GM20000 (cell line): ENCODE data around the gene SYT7.

Experiments
- DNase-seq: peaks from one replicate; pipeline ENCODE4 v3.0.0; 2012; ENCODE audit warnings: low spot score
- TF ChIP-seq, protein P1 (sequence below): IDR thresholded peaks from 2 replicates; pipeline ENCODE4 v1.5.1; 2012; ENCODE audit warnings: mild to moderate bottlenecking, control low read depth; ENCODE audit errors: extremely low read depth, missing control alignments

Gene SYT7

DNA sequence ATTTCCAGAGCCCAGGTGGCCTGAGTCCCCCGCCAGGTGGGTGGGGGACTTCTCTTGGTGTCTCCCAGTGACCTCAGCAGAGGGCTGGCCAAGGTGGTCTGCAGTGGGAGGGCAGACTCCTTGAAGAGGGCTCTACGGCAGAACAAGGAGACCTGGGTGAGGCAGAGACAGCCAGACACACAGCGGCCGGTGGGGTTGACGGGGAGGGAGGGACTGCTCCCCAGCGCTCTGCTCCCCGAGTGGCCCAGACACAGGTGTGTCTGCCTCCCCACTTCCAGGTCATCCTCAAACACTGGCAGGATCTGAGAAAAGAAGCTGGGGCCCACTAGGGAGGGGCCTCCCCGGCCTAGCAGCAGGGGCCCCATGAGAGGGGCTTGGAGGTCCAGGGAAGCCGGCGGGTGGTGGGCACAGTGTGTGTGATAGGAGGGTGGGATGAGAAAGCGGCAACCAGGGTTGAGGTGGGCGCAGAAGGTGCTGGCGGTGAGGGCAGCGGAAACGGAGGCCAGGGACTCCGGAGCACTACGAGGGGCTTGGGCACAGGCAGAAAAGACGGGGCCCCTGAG lies 30.1 kb downstream of the SYT7 start:
- DNase-seq, result no peak

DNA sequence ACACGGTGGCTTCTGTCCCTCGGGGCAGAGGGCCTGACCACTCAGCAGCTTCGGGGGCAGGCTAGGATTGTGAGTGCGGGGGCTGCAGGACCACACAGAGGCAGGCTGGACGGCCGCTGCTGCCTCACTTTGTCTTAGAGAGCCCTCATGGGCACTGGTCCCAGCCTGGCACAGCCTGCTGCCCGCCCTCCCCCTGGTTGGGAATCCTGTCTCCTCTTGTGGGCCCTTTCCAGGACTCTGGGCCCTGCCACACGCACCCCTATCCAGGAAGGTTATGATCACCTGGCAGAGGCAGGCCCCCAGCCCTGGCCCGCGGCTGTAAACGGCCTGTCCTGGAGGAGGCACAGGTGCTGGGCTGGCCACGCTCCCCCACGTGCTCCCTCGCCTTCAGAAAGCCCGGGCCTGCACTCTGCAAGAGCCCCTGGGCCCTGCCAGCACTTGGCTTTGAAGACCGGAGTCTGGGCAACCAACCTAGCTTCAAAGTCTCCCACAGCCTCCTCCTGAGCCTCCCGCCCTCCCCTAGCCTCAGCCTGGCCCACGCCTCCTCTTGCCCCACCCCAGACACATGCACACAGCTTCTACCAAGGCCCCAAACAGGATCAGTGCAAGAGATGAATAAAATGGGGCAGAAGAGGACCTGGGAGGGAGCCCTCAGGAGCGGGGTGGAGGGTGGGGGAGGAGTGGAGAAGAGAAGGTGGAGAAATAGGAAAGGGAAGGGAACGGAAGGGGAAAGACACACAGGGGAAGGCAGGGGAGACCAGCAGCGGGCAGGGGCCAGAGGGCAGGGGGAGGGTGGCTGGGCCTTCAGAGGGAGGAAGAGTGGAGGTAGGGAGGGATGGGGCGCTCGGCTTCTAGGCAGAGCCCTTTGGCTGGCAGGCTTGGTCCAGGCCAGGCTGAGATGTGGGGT lies 31.0 kb downstream of the SYT7 start:
- no peak for DNase-seq
- TF ChIP-seq, protein P1, sequence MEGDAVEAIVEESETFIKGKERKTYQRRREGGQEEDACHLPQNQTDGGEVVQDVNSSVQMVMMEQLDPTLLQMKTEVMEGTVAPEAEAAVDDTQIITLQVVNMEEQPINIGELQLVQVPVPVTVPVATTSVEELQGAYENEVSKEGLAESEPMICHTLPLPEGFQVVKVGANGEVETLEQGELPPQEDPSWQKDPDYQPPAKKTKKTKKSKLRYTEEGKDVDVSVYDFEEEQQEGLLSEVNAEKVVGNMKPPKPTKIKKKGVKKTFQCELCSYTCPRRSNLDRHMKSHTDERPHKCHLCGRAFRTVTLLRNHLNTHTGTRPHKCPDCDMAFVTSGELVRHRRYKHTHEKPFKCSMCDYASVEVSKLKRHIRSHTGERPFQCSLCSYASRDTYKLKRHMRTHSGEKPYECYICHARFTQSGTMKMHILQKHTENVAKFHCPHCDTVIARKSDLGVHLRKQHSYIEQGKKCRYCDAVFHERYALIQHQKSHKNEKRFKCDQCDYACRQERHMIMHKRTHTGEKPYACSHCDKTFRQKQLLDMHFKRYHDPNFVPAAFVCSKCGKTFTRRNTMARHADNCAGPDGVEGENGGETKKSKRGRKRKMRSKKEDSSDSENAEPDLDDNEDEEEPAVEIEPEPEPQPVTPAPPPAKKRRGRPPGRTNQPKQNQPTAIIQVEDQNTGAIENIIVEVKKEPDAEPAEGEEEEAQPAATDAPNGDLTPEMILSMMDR, result no peak

More for the DNA sequence above, 30.1 kb downstream of the SYT7 start:
- TF ChIP-seq, protein P1, result no peak

DNA sequence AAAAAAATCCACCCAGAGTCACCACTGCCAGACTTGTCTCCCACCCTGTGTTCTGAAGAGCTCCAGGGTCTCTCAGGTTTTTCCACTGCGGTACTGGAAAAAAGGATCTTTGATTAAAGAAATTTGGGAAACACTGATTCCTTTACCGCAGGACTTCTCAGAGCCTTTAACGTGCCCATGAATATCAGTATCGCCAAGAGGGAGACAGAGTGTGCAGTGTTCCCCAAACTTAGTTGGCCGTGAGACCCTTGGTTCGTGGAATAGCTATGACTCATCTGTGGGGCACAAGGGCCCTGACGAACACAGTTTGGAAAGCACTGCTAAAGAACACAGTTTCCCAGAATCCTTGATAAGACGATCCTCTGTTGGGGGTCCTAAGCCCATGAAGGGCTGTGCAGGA lies 31.7 kb downstream of the SYT7 start:
- no peak for DNase-seq

DNA sequence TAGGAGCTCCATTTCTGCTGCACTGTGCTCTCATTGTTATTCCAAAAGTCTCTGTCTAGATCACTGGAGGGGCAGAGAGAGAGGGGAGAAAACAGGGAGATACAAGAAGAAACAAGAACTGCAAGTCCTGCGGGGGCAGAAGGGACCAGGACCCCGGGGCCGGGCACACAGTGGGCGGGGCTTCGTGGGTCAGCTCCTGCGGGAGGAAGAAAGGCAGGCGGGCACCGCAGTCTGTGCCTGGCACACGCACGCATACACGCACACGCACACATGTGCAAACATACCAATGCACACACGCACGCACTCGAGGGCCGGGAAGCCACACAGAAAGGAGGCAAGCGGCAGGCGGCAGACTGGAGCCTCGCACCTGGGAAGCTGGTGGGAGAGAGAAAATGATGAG lies 33.6 kb downstream of the SYT7 start:
- no peak for DNase-seq
- TF ChIP-seq, protein P1, result no peak

More for the DNA sequence above, 31.7 kb downstream of the SYT7 start:
- TF ChIP-seq, protein P1, result no peak

DNA sequence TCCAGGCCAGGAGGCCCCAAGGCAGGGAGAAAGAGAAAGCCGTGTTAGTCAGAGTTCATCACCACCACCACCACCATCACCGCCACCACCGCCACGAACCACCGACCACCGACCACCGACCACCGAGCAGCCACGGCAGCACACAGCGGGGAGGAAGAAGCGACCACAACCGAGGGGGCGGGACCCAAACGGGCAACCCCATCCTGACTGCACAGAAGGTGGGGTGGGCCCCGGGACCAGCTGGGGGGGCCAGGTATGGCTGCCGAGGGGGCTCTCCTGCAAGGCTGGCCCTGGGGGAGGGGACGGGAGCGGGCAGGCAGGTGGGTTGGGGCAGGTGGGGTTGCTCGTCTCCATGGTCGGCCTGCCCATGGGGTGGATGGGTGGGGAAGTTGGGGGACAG lies 34.2 kb downstream of the SYT7 start:
- no peak for DNase-seq
- TF ChIP-seq, protein P1, result no peak

DNA sequence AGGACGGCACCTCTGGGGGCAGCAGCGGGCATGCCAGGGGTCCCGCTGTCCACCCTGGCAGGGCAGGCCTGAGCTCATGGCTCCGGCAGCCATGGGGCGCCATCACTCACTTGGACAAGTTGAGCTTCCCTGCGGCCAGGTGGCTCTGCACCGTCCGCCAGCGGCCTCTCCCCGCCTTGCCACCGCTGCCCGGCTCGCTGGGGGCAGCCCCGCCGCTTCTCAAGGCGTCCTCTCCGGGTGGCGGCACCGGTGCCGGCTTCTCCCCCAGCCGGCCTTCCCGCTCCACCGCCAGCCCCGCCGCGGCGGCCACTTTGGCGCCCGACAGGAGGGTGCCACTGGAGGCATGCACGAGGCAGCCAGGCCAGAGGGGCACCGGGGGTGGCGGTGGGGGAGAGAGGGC lies 35.0 kb downstream of the SYT7 start:
- TF ChIP-seq, protein P1, result no peak
- no peak for DNase-seq

DNA sequence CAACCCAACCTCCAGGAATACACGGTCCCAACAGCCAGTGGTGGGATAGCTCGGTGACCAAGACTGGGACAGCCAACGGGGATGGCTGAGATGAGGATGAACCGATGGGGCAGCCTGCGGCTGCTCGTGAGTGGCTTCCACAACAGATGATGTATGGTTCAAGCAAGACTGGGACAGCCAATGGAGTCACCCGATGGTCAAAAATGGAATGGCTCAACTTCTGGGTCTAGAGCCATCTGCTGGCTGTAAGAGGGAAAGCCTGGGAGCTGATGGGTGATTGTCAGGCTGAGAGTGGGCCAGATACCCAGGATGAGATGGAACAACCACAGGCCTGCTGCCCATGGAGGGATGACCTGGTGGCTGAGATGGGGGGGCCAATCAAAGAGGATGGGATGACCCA lies 35.5 kb downstream of the SYT7 start:
- DNase-seq, result peak; percentile 75
- TF ChIP-seq, protein P1, result peak; percentile 25
